Activated naive CD4-positive, alpha-beta T cell (primary cell): ENCODE data around the gene NME2.
A peak's percentile ranks its signal among the peaks of the same experiment; 100 is the strongest.
"Not testable (repeated sequence)": the region's sequence is repeated elsewhere in the genome, so short reads cannot be mapped to it uniquely, and the experiment has no call there.

Experiments used
- DNase-seq, 4 experiments: peaks; one replicate each; lab custom pipeline; 2025; lab: John Stamatoyannopoulos, UW

NME2 gene

DNA sequence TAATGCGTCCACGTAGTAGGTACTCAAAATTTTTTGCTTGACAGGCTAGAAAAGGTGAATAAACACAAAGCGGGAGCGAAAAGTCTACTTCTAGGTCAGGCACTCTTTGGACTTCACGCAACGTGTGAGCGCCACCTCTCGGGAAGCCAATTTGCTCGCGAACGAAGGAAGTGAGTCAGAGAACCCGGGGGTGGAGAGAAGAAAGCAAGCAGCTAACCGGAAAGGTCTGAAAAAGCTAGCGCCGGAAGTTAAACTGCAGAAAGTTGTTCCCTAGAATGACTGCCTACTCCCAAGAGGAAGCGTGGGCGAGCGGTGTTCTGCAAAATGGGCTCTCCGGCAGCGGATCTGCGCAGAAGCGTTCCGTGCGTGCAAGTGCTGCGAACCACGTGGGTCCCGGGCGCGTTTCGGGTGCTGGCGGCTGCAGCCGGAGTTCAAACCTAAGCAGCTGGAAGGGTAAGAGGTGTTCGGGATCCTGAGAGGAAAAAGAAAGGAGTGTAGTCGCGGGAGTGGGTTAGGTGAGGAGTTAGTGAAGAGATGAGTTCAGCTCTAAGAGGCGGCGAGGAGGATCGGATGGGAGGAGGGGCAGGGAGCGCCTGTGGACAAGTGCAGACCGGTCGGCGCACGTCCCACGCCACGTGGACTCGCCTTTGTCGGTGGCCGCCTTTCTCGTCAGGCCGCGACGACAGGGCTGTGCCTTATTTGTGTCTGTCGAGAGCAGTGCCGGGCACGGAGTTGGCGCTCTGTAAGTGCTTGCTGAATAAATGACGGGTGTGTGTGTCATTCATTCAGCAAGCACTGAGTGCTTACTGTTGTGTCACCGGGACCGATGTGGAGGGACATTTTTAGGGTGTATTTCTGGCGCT is 12.8 kb upstream of the NME2 start, which contains the start of gene NME1:
NME1 (plus strand) TSS at position 350 of the 863 bp plus-strand sequence. CDS start 2,096 bp downstream, outside the sequence.
- DNase-seq = peak; percentile 92 to 98 (median 96)

GRCh38 chr17:51154176-51154575 is 12.0 kb upstream of the NME2 start:
- DNase-seq = no peak

DNA sequence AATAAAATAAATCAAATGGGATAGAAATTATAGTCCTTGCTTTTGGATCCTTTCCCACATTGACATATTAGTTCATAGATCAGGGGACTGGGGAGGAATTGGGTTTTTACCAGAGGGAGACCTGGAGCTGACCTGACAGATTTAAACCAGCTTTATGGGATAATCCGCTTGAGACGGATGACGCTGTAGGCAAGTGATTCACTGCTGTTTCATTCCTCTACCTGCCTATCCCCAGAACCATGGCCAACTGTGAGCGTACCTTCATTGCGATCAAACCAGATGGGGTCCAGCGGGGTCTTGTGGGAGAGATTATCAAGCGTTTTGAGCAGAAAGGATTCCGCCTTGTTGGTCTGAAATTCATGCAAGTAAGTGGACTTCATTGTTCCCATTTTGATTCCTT is 10.8 kb upstream of the NME2 start:
- no peak for DNase-seq

GRCh38 chr17:51159604-51160003 is 6.6 kb upstream of the NME2 start:
- DNase-seq = no peak

GRCh38 chr17:51161541-51161940 is 4.7 kb upstream of the NME2 start:
- no peak for DNase-seq

DNA sequence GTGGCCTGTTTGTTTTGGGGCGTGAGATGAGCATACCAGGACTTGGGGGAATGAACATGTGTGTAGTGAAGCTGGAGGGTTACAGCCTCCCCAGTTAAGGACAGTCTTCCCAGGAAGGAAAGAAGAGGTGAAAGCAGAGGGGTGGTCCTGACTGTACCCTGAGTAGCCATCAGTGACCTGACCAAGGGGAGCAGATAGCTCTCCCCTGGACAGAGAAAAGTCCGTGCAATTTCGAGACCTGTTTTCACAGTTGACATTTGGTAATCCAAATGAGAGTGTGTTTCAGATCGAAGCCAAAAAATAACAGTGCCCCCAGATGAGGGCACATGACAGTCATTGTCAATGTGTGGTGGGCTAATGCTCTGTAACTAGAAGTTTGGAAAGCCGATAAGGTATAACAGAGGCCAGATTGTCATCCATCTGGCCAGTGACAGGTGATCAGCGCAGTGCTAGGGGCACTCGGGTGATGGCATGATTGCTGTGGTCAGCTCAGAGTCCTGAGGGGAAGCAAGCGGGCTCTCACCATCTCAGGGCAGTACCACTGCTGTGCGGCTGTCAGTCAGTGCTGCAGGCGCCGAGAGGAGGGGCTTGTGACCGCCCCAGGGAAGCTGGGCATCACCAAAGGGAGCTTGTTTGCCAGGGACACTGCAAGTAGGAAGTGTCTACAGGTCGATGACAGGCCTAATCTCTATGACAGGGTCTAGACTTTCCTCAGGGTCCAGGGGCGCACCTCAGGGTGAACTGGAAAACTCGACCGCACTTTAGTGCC is 1.1 kb upstream of the NME2 start:
- DNase-seq = no peak

GRCh38 chr17:51165680-51166197 is 472 bp upstream of the NME2 start:
- peak in 3 of 4 experiments; percentile 9 to 39 (median 25) for DNase-seq

DNA sequence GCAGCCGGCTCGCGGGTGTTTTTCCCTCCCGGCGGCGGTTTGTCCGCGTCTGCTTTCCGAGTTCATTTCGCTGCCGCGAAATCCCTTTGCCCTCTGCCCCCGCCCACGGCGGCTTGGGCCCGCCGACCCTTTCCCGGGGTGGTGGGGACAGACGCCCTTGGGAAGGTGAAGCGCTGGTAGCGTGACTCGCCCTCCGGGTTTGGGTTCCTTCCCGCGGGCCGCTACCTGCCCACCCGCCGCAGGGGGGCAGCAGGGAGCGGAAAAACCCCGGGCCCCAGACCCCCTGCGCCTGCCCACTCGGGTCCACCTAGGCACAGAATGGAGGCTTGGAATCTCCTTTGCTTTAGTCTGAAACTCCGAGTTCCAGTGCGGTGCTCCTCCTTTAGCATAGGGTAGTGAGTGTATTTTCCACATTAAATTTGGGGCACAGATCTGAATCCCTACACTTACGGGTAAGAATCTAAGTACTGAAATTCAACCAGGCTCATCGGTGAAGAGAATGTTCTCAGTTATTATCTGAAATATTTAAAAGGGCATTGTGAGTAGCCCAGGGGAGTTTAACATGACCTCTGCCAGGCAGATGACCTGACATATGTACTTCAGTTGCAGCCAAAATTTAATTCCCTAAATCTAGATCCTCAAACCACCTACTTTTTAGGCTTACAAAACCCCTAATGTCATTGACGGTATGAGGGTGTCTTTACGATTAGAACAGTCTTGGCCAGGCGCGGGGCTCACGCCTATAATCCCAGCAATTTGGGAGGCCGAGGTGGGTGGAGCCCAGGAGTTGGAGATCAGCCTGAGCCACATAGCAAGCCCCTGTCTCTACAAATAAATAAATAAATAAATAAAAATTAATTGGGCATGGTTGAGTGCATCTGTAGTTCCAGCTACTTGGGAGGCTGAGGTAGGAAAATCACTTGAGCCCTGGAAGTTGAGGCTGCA is 1.0 kb downstream of the NME2 start:
- DNase-seq = peak; percentile 29 to 57 (median 46)

DNA sequence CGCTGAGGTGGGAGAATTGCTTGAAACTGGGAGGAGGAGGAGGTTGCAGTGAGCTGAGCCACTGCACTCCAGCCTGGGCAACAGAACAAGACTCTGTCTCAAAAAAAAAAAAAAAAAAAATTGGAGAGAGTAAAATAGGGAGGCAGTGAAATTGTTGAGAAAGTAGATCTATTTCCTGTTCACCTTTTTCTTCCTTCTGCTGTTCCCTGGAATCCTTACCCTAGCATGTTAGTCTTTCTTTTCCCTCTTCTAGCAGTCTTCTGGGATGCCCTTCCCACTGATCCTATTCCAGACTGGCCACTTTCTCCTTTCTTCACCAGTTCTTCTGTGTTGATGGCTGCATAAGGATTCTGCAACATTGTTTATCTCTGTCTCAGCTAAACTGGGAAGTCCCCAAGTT is 3.1 kb downstream of the NME2 start:
- no peak for DNase-seq

DNA sequence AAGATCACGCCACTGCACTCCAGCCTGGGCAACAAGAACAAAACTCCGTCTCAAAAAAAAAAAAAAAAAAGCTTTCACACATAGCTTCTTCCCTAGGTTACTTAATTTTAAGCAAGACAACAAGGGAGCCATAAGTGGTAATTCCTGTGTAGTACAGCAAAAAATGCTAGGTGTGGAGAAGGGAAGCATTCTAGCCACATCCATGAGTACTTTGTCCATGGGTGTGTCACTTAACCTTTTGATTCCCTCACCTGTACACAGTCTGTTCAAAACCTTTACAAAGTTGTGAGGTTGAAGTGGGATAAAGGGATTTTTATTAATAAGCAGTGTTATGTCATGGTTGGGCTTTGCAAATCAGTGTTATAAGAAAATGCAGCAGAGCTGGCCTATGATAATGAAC is 4.5 kb downstream of the NME2 start:
- DNase-seq = no peak

- DNase-seq = not testable (repeated sequence)
Observed at GRCh38 chr17:51172030-51172429, 5.8 kb downstream of the NME2 start.

- no peak for DNase-seq
Observed at GRCh38 chr17:51180486-51180885, 14.3 kb downstream of the NME2 start.

DNA sequence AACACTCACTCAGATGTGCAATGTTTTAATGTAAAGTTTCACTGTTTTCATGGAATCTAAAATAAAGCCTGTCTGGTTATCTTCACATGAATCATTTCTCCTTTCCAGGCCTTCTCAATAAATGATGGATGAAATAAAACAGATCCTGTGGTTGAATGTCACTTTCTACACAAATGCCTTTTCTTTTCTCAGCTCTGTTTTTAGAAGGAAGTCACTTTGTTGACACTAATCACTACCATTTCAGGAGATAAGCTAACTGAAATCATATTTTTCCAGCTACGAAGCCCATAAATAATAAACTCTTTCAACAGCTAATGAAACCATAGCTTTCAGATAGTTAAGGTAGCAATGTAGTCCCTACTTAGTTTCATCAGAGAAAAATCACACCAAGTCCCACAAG is 17.9 kb downstream of the NME2 start:
- DNase-seq = no peak

DNA sequence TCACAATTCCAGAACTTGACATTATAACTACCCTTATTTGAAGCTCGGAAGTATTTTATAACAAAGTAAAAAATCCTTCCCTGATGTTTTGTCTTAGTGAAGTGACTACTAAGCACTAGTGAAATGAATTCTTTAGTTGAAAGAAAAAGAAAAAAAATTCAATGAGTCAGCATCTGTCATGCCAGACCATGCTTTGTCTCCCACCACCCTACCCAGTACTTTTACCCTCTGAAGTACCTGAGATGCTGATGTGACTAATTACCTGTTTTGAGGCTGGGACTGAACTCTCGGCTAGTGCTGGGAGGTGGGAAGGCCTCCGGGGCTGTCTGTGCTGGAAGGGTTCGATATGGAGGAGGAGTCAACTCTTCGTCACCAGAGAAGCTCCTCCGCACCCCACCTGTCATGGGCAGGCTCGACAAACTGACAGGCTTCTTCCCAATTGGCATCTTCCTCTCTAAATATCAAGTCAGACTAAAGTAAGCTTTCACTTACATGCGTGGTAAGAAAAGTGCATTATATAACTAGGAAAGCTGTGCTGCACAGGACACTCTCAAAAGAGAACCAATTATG is 19.6 kb downstream of the NME2 start:
- no peak for DNase-seq

- no peak for DNase-seq
Observed at GRCh38 chr17:51188271-51188833, 22.1 kb downstream of the NME2 start.

GRCh38 chr17:51189162-51189561 is 23.0 kb downstream of the NME2 start:
- no peak for DNase-seq

DNA sequence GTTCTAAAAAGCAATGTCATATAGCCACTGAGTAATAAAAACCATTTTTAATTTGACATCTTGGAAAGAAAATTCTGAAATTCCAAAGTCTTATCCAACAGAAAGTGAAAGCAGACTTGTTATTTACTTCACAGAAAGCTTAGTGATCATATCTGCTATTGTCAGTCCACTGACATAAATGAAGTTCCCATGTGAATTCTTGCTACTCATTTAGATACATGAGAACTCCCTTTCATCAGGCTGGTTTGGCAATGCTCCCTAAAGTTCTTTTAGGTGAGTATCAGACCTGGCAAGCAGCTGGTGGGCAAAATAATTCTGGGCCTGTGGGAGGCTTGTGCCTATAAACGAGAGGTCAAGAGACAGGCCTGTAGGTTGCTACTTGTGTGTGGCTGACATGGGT is 23.4 kb downstream of the NME2 start:
- DNase-seq = no peak

GRCh38 chr17:51191895-51192294 is 25.7 kb downstream of the NME2 start:
- DNase-seq = no peak

GRCh38 chr17:51197754-51198153 is 31.5 kb downstream of the NME2 start:
- DNase-seq = no peak

GRCh38 chr17:51200295-51200694 is 34.1 kb downstream of the NME2 start:
- no peak for DNase-seq

- DNase-seq = no peak
Observed at GRCh38 chr17:51200846-51201245, 34.6 kb downstream of the NME2 start.
